Inflammatory macrophage treated with lipopolysaccharide for 1 hour (primary cell): ENCODE measurements around the gene CAMKMT.
"Not testable (repeated sequence)": the region's sequence is repeated elsewhere in the genome, so short reads cannot be mapped to it uniquely, and the experiment has no call there.

Experiments used
- DNase-seq, 2 donors: peaks; one replicate each; pipeline ENCODE4 v3.0.0-alpha.2; 2020 to 2022

CAMKMT gene

DNA sequence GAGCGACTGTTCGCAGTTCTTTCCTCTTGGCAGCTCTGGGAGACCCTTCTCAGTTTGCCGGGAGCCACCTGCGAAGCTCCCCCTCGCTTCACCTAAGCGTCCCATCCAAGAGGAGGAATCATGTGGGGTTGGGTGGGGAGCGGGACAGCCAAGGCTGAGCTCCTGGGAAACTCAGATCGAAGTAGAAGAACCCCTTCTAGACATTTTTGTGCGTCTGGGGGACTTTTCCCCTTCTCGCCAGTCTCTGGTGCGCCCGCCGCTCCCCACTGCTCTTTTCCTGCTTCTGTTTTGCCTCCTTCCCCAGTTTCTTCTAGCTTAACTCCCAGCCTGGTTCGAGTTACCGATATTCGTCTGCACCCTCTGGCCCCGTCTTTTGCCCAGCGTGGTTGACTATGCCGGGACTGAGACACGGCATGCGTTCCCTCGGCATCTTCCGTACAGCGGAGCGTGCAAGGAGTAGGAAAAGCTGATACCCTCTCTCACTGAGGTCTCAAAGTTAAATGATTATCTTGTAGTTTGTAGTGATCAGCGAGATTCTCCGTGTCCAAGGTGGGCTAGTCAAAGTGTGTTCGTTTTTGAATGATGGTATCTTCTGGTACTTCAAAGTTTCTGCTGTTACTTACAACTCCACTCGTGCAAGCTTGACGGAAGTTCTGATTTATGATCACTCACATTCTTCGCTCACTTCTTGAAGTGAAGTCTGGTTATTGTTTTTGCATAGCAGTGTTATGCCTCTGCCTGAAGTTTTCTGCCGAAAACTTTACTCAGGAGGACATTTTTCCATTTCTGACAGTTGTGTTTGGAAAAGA, 664 bp downstream of the CAMKMT start:
- DNase-seq: peak; percentile 8 to 29

GRCh38 chr2:44364604-44365003, 2.9 kb downstream of the CAMKMT start:
- DNase-seq: no peak

DNA sequence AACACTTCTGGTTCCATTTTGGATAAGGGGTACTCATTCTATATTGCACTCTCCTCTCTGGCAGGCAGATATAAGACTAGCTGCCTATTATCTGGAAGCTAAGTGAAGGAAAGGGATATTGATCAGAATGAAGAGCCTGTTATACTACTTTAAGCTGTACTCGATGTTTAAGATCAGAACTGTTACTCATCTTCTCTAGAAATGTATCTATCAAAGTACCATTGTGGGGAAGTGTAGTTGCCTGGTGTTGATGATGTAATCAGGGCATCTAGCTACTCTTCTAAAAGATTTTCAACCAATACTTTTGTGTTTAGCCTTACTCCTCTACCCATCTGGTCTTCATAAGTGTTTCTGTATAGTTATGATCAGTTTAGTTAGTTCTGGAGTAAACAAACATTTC, 5.8 kb downstream of the CAMKMT start:
- DNase-seq: no peak

DNA sequence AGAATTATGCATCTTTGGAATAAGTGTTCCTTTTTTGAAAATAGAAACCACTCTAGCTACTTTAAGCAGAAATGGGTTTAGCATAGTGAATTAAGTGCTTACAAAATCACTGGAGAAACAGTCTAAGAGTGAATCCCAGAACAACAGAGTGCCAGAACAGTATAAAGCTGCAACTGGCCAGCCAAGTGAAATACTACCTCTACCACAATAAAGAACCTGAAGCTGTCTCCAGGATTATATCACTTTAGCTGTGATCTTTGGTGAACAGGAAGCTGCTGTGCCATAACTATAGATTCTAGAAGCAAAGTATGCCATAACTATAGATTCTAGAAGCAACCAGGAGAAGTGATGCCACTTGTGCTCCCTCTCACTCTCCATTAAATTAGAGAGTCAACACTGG, 7.6 kb downstream of the CAMKMT start:
- DNase-seq: no peak

DNA sequence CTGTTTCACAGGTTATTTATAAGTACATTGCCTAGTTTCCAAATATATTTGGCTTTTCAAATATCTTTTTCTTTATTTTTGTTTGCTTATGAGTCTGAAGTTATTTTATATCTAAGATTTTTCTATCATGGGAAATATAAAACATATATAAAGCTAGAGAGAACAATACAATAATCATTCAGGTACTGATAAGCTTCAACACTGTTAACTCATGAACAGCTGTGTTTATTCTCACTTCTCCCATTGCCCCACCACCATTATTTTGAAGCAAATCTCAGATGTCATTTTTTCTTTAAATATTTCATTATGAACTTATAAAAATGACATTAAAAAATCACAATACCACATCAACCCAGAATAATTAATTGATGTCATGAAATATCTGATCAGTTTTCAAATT, 9.7 kb downstream of the CAMKMT start:
- DNase-seq: no peak

DNA sequence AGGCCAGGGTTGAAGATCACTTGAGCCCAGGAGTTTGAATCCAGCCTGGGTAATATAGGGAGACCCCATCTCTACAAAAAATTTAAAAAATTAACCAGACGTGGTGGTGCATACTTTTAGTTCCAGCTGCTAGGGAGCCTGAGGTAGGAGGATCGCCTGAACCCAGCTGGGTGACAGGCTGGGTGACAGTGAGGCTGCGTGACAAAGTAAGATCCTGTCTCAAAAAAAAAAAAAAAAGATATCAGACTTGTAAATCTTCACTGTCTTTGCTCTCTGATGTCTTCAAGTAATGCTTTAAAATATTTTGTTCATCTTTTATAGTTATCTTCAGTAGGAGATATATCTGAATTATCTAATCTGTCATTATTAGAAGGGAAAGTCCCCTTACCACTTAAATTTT, 10.5 kb downstream of the CAMKMT start:
- no peak for DNase-seq

DNA sequence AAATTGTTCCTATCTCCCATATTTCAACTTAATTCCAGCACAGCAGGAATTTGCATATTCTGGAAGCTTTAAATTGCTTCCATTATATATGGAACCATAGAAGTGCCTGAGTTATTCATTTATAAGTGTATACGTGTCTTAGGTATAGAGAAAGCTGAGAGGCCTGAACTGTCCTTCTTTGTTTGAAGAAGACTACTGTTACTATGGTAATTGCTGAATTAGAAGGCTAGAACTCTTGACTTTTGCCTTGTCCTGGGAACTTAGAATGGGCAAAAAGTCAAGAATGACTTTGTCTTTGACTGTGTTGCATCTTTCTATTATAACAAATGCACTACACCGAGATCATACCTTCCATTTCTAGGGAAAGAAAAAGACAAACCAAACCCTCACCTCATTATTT, 15.7 kb downstream of the CAMKMT start:
- DNase-seq: no peak

GRCh38 chr2:44385226-44385625, 23.5 kb downstream of the CAMKMT start:
- not testable (repeated sequence) for DNase-seq

GRCh38 chr2:44388877-44389276, 27.1 kb downstream of the CAMKMT start:
- DNase-seq: no peak

- peak in 1 of 2 donors; percentile 6 for DNase-seq
Observed at GRCh38 chr2:44389895-44390294, 28.1 kb downstream of the CAMKMT start.

- peak; percentile 19 to 83 for DNase-seq
Observed at GRCh38 chr2:44392338-44392943, 30.7 kb downstream of the CAMKMT start.

DNA sequence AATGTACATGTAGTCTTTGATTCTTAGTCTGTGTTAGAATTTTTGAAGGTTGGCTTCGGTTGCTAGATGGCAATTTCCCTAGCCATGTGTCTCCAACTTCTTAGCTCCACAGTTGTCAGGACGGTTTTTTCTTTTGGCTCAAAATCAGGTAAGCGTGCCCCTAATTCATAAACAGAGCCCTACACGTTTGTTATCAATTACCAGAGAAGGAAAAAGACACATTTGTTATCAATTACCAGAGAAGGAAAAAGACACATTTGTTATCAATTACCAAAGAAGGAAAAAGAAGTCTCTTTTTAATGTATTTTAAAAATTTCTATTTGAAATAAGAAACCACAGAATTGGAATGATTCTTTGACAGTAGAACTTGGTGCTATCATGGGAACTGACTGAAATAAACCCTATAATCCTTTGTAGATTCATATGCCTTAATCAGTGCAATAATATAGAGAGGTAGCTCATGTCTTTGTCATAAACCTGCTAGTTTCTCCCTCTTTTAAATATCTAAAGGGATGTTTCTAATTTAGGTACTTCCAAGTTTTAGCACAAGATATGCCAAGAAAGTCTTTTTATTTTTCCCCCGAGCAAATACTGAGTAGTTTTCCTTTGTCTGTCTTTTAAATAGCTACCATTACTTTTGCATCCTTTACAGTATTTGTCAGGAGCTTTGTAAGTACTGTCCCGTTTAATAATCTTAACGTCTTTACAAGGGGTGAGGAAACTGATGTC, 35.9 kb downstream of the CAMKMT start:
- no peak for DNase-seq

DNA sequence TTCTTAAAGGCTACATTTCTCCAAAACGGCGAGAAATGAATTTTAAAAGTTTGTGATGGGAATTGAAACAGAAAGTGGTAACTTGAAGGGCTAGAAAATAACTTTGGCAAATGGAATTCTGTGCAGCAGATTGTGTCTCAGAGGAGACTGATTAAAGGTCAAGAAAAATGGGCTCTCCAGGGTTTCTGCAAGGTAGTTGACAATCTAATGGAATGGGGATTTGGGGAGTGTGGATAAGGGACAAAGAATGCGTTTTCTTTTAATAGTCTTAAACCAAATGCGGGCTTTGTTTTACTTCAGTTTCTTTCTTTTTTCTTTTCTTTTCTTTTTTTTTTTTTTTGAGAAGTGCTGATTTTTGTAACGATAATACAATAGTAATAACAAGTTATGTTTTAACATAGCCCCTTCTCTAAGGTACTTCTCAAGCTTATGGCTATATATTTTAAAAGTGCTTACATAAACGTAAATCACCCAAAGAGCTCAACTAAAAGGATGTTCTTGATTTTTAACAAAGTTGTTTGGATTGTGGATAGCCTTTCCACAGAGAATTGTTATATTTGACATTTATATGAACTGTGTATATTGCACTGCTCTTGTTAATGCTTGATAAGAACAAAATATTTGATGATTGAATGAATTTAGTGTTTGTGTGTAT, 36.6 kb downstream of the CAMKMT start:
- DNase-seq: no peak

DNA sequence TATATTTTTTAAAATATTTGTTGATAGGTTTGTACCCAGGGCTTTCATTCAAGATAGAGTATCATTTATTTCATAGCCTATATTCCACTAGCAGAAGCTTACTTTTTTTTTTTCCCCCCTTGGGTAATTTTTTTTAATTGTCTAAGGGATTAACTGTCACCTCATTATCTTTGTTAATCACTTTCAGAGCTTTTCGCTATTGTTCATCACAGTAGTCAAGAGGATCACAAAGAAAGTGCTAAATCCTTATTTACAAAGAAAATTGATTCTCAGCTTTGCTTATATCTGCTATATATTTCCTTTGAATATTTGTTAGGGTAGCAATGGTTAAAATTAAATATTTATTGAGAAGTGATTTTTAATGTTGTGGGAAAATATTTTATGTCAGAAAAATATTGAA, 59.0 kb downstream of the CAMKMT start:
- DNase-seq: no peak

- DNase-seq: no peak
Observed at GRCh38 chr2:44424211-44424610, 62.5 kb downstream of the CAMKMT start.

DNA sequence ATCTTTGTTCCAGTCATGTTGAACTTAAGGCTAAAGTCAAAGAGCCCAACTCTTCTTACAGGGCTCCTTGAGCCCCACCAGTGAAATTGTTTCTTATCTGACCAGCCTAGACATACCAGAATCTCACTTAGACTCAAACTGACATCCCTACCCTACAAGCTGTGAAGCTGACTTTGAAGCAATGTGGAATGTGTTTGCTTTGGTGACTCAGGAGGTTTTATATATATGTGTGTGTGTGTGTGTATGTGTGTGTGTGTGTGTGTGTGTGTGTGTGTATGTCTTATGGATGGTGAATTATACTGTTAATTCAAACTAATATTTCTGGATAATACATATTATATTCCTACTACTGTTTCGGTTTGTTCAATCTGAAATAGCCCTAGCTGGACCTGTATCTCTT, 67.3 kb downstream of the CAMKMT start:
- DNase-seq: no peak

DNA sequence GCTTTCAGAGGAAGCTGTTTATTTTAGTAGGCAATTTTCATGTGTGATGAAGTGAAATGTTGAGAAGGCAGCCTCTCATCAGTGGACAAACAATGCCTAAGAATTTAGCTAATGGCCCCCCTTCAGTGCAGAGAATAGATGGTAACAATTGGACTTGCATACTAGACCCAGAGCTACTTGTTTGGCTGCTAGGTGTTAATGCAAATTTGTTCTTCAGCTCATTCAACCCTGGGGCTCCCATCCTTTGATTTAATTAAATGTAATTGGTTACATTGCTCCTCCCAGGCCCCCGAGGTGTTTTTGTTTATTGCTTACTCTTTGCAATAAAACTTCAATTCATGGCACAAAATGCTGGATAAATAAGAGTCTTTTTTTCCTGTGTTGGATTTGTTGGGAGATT, 68.6 kb downstream of the CAMKMT start:
- DNase-seq: no peak

DNA sequence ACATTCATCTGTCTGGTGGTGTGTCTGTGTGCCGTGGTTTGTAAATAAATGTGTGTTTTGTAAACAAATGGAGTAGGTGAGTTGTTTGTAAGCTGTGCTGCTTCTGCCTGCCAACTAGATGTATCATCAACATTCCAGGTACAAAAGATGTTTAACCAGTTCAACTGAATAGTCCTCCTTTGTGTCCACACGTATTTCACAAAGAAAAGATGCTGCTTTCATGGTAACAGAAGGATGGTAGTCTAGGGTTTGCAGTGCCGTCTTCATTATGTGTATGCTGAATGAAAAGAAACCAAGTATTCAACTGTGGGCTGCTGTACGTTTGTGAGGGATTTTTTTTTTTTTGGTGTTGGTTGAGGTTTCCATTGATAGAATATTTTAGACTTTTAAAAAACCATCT, 72.1 kb downstream of the CAMKMT start:
- DNase-seq: no peak

DNA sequence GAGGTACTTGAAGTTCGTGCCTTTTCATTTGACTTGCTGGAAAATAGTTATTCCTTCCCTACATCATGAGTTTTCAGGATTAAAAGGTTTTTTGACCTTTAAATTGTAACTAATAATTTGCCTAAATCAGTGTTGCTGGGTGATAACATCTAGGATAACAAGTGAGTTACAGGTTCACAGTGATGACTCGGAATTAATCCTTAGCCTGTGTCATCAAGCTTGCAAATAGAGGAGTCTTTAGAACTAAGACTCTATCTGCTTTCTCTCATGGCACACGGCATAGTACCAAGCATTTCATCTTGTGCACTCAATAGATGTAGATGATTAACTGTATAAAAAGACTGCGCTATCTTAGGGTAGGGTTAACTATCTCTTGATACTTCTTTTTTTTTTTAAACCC, 79.5 kb downstream of the CAMKMT start:
- no peak for DNase-seq

GRCh38 chr2:44442019-44442418, 80.3 kb downstream of the CAMKMT start:
- no peak for DNase-seq

DNA sequence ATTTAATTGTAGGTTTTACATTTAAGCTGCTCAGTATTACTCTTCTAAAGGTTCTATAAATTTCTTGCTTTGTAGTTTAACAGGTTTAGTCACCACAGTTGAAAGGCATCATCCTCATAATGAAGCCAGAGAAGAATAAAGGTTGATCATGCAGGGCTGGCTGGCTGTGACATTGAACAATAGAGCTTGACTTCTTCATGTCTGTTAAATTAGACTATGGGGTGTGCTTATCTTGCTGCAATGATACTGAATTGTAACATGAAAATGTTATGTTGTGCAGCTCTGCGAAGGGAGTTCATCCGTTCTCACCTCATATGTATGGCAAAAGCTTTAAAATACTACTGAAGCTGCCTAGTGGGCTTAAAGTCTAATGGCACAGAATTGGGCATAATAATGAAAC, 81.8 kb downstream of the CAMKMT start:
- no peak for DNase-seq

GRCh38 chr2:44444881-44445280, 83.1 kb downstream of the CAMKMT start:
- DNase-seq: no peak

- no peak for DNase-seq
Observed at GRCh38 chr2:44448860-44449527, 87.2 kb downstream of the CAMKMT start.
